ENCODE data around the gene STAMBPL1.

GRCh38 chr10:88913788-88914187, 33.7 kb downstream of the STAMBPL1 start:
- TF ChIP-seq POLR2A (IDR thresholded peaks at IDR 0.05; ENCODE audit: low read length) (no peak), GATA1 (IDR thresholded peaks at IDR 0.05; ENCODE audit: low read depth, low read length) (no peak)
